Measurements from ENCODE around the gene CRISP2. TPM values are rescaled to one million over a fixed set of nuclear protein-coding genes. Genes with fewer than 3 reads are reported as not detected.

CRISP2 gene
- total and polyA plus RNA-seq, 11 donors, result not detected

GRCh38 chr6:49662231-49662891, 51.0 kb downstream of the CRISP2 start:
- 80 to 91% (median 87%) methylated on average over 1 of the region's 1 CpG for WGBS, 4 donors
- TF ChIP-seq POLR2A (IDR thresholded peaks at IDR 0.05), result no peak
- no peak for TF ChIP-seq CTCF (IDR thresholded peaks at IDR 0.05)
- H3K9me3 ChIP-seq, result no peaks in the 10 kb centered on the region
- intact Hi-C loops (cut with DNase I), result no loop called here
- no peak for DNase-seq
- no peak overlapping the region for H3K4me3 ChIP-seq
- ATAC-seq, result no peak
- H3K4me1 ChIP-seq, result no peaks in the 10 kb centered on the region
- H3K27ac ChIP-seq, result no peak overlapping the region
- no peaks in the 10 kb centered on the region for H3K36me3 ChIP-seq
- H3K27me3 ChIP-seq, result no peaks in the 10 kb centered on the region

- Histone ChIP-seq H3K4me1 (no peaks in the 10 kb centered on the region), H3K4me3 (no peak overlapping the region), H3K9me3 (no peaks in the 10 kb centered on the region), H3K36me3 (no peaks in the 10 kb centered on the region), H3K27ac (no peak overlapping the region), H3K27me3 (no peaks in the 10 kb centered on the region)
- TF ChIP-seq POLR2A (IDR thresholded peaks at IDR 0.05), result no peak
- no peak for TF ChIP-seq CTCF (IDR thresholded peaks at IDR 0.05)
- DNase-seq, result no peak
- WGBS, 4 donors, result 84 to 100% (median 89%) methylated on average over 1 of the region's 1 CpG
- no peak for ATAC-seq
- intact Hi-C loops (cut with DNase I), result loop anchor here in 1 of 10 donors (10.0 kb wide), 1 partner anchor 651 kb away; no protein-coding TSS in a partner anchor
These were observed 59.4 kb downstream of the CRISP2 start for GRCh38 chr6:49653942-49654341.

- Histone ChIP-seq H3K27me3 (no peaks in the 10 kb centered on the region), H3K4me1 (no peaks in the 10 kb centered on the region), H3K4me3 (no peak overlapping the region), H3K27ac (no peak overlapping the region), H3K9me3 (no peaks in the 10 kb centered on the region), H3K36me3 (no peaks in the 10 kb centered on the region)
- no peak for DNase-seq
- TF ChIP-seq CTCF (IDR thresholded peaks at IDR 0.05) (no peak), POLR2A (IDR thresholded peaks at IDR 0.05) (no peak)
- intact Hi-C loops (cut with DNase I), result loop anchor here in 1 of 10 donors (10.0 kb wide), 1 partner anchor 651 kb away; no protein-coding TSS in a partner anchor
- no peak for ATAC-seq
- WGBS, 4 donors, result 74 to 83% (median 80%) methylated on average over 2 of the region's 2 CpGs
These were observed 59.9 kb downstream of the CRISP2 start for GRCh38 chr6:49653438-49653837.

GRCh38 chr6:49651239-49651638, 62.1 kb downstream of the CRISP2 start:
- ATAC-seq, result no peak
- no peak overlapping the region for H3K27ac ChIP-seq
- no peaks in the 10 kb centered on the region for H3K27me3 ChIP-seq
- H3K9me3 ChIP-seq, result no peaks in the 10 kb centered on the region
- no peak overlapping the region for H3K4me3 ChIP-seq
- no peaks in the 10 kb centered on the region for H3K36me3 ChIP-seq
- H3K4me1 ChIP-seq, result no peaks in the 10 kb centered on the region
- TF ChIP-seq POLR2A (IDR thresholded peaks at IDR 0.05), result no peak
- 76 to 82% (median 81%) methylated on average over 2 of the region's 2 CpGs for WGBS, 4 donors
- intact Hi-C loops (cut with DNase I), result loop anchor here in 1 of 10 donors (10.0 kb wide), 1 partner anchor 654 kb away; no protein-coding TSS in a partner anchor
- DNase-seq, result no peak
